ENCODE data around the gene DROSHA. TPM values are rescaled to one million over a fixed set of nuclear protein-coding genes. Genes with fewer than 3 reads are reported as not detected.
"Not testable (repeated sequence)": the region's sequence is repeated elsewhere in the genome, so short reads cannot be mapped to it uniquely, and the experiment has no call there.

The DROSHA gene
- total RNA-seq, 1 donor from 2014 or later: 41.5 TPM

DNA sequence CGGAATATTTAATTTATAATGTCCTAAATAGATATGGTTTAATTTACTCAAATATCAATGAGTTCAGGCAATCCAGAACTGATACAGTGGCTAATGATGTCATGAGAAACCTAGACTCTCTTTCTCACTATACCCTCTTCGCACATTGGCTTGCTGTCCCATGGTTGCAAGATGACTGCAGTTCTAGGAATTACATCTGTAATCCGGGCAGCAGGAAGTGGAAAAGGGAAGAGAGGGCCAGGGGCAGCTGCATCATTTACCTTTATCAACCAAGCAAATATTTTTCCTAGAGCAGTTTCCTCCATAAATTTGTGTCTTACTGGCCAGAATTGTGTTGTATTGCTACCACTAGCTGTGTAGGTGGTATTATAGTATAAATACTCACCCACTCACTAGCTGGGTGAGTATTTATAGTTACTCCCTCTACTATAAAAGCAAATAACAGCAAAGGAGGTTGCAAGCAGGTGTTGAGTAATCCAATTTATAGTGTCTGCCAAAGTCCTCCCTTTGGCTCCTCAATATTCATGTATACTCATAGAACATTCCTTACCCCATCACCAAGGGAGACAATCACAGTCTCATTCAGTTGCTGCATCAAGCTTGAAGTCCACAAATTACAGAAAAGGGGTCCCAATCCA is 168.8 kb downstream of the DROSHA start:
- DNase-seq (no peak), ATAC-seq (no peak)
- intact Hi-C loops (cut with micrococcal nuclease): no loop called here

DNA sequence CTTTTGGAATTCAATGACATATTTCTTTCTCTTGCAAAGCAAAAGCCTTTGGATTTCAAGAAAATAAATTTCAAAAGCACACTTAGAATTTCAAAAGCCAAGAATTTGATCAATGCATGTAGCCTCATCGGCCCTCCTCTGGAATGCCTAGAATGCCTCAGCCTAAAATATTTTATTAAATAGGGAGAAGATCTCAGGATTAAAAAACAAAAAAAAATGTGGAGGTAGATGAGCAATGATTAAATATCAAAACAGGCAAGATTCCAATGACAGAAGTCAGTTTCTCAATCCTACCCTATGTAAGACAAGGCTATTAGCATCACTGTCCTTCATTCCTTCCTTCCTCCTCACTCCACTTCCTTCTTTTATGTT is 169.4 kb downstream of the DROSHA start:
- intact Hi-C loops (cut with micrococcal nuclease): no loop called here

DNA sequence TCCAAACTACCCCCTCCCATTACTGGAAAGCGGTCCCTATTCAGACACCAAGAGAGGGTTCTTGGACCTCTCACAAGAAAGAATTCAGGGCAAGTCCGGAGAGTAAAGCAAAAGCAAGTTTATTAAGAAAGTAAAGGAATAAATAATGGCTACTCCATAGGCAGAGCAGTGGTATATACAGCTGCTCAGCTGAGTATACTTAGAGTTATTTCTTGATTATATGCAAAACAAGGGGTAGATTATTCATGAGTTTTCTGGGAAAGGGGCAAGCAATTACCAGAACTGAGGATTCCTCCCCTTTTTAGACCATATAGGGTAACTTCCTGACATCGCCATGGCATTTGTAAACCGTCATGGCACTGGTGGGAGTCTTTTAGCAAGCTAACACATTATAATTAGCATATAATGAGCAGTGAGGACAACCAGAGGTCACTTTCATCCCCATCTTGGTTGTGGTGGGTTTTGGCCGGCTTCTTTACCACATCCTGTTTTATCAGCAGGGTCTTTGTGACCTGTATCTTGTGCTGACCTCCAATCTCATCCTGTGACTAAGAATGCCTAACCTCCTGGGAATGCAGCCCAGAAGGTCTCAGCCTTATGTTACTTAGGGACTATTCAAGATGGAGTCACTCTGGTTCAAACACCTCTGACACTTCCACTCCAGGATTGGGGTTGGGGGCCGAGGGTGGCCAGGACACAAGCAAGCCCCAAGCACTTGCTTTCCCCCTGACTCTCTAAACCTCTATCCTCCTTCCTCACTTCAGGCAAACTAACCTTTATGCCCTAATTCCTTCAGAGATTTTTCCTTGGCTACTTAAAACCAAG is 170.0 kb downstream of the DROSHA start:
- ATAC-seq; DNase-seq; intact Hi-C loops (cut with micrococcal nuclease): not testable (repeated sequence)

More for the DNA sequence above, 169.4 kb downstream of the DROSHA start:
- no peak for DNase-seq
- ATAC-seq: no peak

DNA sequence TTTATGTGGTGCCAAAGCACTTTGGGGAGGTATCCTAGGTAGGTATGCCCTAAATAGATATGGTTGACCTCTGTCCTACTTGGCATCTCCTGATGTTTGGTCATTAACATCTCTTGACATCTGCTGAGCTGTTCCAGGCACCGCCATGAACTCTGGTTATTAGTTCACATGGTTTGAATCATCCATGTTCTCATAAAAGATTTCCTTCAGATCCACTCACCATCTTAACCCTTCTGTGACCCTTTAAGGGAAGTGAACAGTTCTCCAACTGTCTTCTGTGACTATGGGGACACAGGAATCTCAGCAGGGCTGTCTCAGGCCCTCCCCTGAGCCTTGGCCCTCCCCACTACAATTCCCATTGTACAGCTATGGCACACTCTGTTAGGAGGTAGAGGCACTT is 170.7 kb downstream of the DROSHA start:
- intact Hi-C loops (cut with micrococcal nuclease): no loop called here
- ATAC-seq: peak; percentile 73

DNA sequence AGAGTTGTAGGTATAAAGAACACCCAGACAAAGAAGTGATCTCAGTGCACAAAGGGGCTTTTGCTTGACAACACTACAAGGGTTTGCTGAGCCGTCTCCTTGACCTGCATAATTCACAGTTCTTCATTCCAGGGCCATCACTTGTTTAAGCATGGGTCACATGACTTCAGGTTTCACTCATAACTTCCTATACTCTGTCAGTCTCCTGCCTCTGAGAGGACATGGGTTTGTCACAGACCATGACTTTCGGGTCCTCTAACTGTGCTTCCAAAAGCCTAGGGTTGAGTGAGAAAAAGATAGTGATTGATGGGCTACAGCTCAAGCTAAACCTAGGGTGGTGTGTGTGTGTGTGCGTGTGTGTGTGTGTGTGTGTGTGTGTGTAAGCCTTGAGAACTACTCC is 172.1 kb downstream of the DROSHA start:
- ATAC-seq (no peak), DNase-seq (no peak)
- intact Hi-C loops (cut with micrococcal nuclease): no loop called here

More for the DNA sequence above, 170.7 kb downstream of the DROSHA start:
- no peak for DNase-seq

DNA sequence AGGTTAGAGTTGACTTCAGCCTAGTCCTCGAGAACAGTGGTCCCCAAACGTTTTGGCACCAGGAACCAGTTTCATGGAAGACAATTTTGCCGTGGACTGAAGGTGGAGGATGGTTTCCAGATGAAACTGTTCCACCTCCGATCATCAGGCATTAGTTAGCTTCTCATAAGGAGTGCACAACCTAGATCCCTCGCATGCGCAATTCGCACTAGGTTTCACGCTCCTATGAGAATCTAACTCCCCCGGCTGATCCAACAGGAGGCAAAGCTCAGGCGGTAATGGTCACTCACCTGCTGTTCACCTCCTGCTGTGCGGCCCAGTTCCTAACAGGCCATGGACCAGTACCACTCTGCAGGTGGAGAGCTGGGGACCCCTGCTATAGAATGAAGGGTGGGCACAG is 174.9 kb downstream of the DROSHA start:
- intact Hi-C loops (cut with micrococcal nuclease): no loop called here
- no peak for DNase-seq

DNA sequence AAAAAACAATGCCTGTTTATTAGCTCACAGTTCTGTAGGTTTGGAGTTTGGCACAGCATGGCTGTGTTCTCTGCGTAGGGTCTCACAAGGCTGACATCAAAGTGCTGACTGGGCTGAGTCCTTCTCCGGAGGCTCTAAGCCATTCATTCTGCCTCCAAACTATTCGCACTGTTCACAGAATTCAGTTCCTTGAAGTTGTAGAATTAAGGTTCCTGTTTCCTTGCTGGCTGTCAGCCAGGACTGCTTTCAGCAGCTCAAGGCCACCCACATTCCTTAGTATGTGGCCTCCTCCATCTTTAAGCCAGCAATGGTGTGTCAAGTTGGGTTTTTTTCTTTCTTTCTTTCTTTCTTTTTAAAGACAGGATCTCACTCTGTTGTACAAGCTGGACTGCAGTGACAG is 176.6 kb downstream of the DROSHA start:
- intact Hi-C loops (cut with micrococcal nuclease): no loop called here
- ATAC-seq (no peak), DNase-seq (no peak)

More for the DNA sequence above, 174.9 kb downstream of the DROSHA start:
- no peak for ATAC-seq

Other genes with a start within 250 kb of the DROSHA start
- gene C5orf22, start 208 bp upstream of the DROSHA start, total RNA-seq: 19.7 TPM
- 80.1 TPM for gene PDZD2, start 107.0 kb upstream of the DROSHA start, total RNA-seq